ENCODE data around the gene PHACTR3.
"Not testable (repeated sequence)": the region's sequence is repeated elsewhere in the genome, so short reads cannot be mapped to it uniquely, and the experiment has no call there.

The PHACTR3 gene

DNA sequence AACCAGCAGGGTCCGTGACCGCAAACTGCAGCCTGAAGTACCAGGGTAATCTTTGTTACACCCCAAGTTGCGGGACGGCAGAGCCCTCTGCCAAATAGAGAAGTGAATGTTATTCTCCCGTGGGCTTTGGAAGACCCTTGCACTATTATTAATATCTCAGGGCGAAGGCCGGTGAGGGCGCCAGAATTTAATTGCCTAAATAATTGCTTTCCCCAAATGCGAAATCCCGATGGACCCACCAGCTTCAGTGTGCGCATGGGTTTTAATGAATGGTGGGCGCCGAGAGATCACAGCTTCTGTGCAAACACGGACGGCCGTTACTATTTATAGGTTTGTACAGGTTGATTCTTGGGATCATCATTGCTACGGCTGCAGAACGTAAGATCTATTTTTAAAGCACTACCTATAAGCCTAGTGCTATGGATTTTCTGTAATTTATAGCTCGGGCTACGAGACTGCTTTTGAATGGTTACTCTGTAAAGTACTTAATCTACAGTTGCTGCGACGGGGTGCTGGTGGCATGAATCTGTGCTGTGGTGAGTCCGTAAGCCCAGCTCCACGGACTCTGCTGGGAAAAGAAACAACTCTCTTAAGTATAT lies 15.2 kb upstream of the PHACTR3 start:
- FAIRE-seq, result no peak

DNA sequence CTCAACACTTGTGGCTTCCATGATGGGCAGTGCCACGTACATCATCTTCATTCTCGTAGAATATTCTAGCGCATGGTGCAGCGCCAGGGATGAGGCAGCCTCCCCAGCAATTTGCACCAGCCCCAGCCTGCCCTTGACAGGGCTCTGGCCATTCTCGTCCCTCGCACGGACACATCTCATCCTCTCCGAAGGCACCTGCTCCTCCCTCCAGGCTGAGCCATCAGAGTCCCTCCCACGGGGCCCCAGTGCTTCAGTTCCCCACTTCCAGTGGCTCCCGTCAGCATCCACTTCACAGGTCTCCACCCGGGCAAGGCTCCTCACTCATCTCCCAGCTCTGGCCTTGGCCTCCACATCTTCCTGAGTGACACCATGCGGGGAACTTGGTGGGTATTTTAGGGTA lies 13.3 kb upstream of the PHACTR3 start:
- no peak for FAIRE-seq

DNA sequence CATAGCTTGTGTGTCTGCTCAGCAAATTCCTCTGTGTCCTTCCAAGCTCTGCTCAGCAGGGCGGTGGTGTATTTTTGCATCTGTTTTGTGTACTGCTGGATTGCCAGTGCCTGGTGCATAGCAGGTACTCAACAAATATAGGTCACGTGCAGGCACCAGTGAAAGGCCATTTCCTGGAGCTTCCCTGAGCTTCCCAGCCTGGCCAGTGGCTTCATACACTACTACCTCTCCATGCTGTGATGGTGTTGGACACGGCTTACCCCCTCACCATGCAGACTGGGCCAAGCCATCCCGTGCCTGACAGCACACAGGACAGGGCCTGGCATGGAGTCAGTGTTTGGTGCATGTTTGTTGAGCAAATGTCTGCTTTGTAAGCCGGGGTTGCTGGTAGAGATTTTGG lies 7.7 kb upstream of the PHACTR3 start:
- FAIRE-seq, result no peak

DNA sequence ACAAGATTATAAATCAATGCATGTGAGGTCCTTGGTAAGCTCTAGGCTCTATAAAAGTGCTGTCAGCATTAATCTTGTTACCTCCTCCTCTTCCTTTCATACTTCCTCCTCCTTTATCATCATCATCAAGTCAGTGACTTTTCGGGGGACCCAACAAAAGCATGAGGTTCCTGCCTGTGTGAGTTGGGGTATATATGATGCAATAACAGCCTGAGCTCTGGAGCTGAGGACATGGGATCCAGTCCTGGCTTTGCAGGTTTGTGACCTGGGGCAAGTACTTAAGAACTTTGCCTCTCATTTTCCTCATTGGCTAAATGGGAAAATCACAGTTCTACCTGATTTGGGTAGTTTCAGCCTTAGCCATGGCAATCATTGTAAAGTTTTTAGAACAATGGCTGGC lies 7.1 kb upstream of the PHACTR3 start:
- FAIRE-seq, result no peak

DNA sequence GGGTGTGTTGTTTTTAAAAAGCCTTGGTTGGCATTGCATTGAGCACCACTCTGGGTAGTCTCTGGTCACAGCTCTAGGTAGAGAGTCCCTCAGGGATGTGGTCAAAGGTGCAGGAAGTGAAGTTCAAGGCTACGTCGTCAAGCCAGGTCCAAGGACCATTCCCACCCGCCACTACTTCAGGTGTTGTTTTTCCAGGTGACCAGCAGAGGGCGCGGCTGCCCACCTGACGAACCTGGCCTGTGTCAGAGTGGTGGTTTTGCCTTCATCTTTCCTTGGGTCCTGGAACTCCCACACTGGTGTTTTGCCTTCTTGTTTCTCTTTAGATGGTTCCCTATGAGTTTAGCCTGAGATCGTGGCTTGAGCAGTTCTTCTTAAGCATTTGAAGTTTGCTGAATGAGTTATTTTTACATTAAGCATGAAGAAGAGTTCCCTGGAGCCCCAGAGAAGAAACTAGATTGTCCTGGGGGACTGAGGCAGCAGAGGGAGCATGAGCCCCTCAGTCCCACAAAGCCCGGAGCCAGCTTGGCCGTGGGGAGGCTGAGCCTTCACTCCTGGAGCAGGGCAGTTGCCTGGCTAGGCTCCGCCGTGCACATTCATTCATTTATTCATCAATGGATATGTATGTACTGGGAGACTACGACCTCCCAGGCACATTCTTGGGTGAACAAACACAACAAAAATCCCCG lies 5.6 kb upstream of the PHACTR3 start:
- FAIRE-seq, result no peak

DNA sequence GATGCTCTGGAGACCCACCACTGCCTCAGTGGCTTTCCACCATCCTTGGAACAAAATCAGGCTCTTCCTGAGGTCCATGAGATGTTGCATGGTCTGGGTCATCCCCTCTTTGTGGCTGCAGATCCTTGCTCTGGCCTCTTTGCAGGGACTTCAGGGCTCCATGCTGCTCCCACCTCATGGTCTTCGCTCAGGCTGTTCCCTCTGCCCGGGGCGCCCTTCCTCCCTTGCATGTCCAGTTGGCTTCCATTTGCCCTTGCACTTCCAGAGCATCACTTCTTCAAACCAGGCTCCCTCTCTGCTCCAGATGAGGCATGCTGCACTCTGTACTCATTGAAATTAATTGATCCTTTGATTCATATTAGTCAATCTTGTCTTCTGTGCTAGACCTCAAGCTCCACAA lies 4.4 kb upstream of the PHACTR3 start:
- no peak for FAIRE-seq

DNA sequence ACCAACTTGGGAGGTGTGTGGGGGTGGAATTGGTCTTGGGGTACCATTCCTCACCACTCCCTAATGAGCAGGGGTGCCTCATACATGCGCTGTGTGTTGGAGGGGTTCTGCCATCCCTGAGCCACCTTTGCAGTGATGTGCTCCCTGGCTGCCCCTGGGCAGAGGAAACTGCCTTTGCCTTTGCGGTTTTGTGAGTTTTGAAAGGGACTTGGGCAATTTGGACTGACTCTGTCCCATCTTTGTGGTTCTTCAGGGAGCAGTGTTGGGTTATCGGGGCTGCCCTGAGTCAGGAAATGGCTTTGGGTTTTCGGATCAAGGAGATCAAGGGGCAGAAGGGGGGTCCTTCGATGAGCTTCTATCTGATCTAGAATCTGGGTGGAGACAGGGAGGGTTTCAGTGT lies 3.9 kb upstream of the PHACTR3 start:
- no peak for FAIRE-seq

DNA sequence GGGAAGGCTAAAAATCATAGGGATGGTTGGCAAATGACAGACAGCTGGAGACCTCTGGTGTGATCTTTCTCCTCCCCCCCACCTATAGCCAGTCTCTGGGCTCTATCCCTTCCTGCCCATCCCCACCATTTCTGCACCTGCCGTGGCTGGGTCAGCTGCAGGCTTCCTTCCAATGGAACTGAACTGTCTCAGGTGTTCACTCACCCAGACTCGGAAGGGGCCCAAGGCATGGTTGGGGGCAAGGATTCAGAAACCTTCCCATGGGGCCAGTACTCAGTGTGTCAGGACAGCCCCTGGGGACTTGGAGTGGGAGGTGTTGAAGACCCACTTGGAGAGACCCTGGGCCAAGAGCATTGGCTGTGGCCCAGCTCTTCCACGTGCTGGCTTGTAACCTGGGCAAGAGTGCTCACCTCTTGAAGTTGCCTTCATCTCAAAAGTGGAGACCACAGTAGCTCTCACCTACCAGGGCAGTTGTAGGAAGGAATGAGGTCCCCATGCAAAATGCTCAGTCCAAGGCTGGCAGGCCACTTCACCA lies 1.7 kb upstream of the PHACTR3 start:
- no peak for FAIRE-seq

DNA sequence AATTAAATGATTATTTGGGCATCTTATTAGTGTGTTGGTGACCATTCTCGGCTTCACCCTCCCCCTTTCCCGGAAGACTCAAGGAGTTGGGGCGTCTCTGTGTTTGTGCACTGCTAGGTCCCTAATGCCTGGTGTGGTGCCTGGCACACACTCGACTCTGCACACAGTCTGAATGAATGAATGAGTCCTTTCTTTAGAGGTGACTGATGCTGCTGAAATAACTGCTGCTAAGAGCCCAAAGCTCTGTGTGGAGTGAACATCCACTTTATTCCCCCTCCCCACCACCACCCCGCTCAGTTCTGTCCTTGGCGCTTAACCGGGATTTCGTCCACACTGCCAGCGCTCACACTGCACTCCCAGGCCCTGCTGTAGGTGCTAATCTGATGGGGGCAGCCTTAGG lies 1.2 kb upstream of the PHACTR3 start:
- FAIRE-seq, result no peak

DNA sequence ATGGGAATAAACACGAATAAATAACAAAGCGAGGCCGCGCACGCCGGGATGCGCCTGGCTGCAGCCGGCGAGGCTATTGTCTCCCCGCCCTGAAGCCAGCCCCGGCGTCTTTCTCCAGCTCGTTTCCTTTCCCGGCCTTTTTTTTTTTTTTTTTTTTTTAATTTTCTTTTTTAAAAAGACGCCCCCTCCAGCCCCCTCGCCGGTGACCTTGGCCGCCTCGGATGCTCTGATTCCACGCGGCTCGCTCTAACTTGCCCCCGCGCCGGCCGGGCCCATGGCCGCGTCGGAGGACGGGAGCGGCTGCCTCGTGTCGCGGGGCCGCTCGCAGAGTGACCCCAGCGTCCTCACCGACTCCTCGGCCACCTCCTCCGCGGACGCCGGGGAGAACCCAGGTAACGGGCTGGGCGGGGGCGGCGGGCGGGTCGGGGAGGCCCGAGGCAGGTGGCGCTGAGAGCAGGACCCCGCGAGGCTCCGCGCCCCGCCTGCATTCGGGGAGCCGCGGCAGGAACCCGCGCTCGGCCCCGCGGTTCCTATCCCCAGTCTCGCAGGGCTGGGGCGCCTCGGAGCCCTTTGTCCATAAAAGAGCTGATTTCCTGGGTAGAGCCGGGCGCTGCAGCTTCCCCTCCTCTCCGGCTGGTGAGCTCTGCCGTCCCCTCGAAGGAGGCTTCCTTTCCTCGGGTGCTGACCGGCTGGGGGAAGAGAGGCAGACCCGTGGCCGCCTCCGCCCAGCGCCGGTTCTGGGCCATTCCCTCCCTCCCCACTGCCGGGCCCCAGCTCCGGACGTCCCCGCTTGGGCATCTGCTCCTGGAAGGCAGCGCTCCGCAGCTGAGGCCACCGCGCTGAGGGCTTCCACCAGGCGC lies 631 bp downstream of the PHACTR3 start:
- FAIRE-seq, result no peak

DNA sequence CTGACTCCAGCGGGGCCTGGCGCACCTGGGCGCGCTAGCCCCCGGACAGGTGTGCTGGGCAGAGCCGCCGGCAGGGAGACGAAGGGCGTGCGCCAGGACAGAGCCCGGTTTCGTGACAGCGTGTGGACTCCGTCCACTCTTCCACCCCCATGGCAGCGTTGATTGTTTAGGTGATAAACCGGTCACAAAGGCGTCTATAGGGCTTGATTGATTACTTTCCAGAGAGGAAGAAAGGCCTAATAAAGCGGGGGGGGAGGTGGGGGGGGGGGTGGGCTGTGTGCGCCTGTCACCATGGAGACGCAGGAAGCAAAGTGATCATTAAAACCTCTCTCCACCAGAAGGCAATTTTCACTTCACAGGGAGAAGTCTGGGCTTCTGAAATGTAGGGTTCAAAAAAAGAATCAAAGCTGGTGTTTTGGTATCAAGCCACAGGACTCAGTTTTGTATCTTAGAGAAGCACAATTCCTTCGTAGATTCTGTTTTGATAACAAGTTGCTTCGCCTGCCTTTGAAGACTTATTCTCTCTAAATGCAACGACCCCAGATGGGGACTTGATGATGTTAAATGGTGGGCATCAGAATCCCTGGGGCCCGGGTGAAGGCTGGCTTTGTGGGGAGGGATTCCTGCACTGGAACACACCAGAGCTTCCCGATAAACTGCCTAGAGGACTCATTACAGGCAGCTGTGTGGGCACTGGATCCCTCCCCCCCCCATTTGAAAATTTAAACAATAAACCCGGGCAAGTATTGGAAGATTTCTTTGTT lies 1.4 kb downstream of the PHACTR3 start:
- FAIRE-seq, result no peak

DNA sequence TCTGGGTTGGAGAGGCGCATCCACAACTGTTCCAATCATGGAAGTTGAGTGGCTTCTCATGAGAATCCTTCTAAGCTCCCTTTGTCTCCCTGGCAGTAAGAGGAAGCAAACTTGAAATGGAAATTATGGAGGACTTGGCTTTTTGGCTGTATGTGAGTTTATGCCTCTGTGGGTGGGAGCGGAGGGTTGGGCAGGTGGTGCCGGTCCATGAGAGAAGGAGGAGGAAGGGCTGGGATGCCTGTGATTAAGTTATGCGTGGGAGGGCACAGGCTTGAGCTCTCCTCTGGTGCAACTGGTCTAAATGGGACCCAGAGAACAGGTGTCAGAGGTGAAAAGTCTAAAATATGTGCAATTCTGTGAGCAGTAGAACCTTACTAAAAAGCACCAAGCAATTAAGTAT lies 2.2 kb downstream of the PHACTR3 start:
- no peak for FAIRE-seq

DNA sequence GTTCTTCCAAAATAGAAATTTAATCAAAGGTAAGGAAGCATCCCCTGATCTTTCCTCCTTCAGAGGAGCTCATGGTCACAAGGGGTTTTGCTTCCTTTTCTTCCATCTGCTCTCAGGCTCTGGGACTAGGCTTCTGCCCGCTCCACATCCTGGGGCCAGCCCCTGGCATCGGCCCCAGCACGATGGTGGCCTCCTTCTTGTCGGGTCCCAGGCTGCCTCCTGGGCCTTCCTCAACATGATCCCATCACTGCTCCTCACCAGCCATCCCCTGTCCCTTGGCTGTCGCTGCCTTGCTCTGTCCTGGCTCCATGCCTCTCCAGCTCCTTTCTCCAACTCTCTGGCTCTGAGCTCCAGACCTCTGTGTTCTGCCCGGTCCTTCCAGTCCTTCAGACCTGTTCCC lies 4.1 kb downstream of the PHACTR3 start:
- no peak for FAIRE-seq

DNA sequence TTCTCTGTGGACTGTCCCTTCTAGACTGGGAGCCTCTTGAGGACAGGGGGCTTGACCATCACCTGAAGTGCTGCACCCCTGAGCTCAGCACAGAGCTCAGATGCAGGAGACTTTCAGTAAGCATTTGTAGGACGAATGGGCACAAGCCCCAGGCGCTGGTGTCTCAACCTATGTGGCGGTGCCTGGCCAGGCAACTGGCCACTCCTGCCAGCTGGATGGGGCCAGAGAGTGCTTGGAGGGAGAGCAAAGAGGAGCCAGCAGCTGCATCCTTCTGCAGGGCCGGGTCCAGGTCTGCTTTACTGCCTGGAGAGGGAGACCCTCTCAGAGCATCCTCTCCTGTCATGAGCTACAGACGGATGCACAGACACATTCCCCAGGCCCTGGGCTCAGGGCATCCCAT lies 4.5 kb downstream of the PHACTR3 start:
- FAIRE-seq, result no peak

DNA sequence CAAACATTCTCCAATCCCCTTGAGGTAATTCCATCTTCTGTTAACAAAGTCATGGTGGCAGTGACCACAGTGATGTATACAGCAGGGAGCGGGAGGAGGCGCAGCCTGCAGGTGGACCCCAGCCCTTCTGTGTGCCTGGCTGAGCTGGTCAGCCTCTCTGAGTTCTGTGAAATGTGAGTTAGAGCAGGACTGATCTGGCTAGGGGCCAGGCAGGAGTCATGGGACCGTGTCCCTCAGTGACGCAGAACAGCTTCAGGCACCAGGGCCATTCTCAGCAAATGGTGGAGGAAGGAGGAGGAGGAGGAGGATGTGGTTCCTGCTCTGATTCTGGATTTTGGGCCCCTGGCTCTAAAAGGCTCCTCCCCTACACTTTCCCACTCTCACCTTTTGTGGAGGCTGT lies 6.9 kb downstream of the PHACTR3 start:
- FAIRE-seq, result no peak

DNA sequence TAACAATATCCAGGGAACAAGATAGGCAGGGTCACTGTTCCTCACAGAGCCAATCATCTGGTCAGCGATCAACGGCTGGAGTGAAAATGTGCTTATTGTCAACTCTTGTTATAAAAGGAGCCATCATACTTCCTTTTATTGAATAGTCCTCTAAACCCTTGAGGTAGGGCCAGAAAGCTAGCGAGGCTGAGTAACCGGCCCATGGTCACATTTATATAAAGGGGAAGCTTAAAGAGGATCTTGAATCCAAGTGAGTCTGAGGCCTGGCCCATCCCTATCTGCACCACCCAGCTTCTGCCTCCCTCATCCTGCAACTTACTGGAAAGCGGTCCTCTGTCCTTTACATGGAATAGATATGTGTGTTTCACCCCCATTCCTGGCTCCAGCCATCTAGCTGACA lies 9.5 kb downstream of the PHACTR3 start:
- no peak for FAIRE-seq

DNA sequence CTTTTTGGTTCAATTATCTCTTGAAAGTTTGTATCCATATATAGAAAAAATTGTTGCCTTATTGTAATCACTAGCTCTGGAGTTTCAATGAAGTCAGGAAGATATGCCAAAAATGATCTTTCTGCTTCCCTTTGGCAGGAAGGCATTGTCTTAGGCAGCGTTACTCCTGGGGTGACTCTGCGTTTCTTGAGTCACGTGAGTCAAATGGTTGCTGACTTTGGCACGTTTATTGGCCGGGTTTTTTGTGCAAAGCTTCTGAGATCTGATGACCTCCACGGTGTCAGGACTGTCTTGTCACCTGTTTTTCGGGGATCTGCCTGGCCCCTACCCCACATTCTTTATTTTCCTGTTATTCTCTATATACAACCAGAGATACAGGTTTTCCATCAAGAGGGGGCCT lies 10.4 kb downstream of the PHACTR3 start:
- FAIRE-seq, result no peak

DNA sequence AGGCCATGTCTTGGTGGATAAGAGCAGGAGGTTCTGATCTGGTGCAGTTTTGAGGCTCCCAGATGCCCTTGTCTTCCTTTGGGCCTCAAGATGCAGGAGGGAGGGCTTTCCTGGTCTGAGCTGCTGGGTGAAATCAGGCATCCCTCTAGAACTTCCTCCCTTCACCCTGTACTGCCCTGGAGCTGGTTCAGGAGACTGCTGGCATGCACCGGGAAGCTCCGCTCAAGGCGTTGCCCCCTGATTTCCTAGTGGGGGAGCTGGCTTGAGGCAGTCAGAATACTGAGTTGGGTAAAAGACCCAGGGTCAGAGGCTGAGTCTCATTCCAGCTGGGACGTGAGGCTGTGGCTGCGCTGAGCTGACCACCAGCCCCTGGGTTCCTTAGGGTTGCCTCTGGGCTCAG lies 12.0 kb downstream of the PHACTR3 start:
- no peak for FAIRE-seq

DNA sequence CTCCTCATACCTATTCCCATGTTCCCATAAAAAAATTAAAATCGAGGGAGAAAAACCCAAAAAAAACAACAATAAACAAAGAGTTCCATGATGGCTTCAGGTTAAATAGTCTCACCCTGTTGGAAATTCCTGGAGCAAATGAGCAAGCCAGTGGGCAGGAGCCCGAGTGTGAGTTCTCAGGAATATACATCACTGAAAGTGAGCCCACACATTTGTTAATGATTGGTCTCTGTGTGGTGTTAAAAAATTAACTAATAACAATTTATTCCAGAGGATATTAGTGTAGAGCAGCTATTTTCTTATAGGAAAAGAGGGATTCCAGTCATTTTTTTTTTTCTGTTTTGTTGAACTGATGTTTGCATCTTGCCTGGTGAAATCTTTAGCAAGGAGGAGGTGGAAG lies 12.9 kb downstream of the PHACTR3 start:
- FAIRE-seq, result no peak

DNA sequence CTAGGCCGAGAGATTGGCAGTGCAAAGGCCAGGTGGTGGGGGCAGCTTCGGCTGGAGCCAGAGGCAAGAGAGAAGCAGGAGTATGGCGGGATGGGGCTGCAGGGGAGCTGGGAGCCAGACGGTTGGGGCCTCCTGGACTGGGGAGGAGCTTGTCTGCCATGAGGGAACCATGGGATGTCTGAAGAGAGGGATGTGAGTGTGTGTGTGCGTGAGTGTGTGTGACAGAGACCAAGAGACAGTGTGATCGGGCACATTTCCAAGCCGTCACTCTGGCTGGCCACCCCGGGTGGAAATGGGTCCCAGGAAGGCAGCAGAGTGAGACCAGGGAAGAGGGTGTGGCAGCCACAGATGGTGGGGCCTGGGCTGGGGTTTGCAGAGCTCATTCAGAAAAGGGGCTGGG lies 13.8 kb downstream of the PHACTR3 start:
- no peak for FAIRE-seq

DNA sequence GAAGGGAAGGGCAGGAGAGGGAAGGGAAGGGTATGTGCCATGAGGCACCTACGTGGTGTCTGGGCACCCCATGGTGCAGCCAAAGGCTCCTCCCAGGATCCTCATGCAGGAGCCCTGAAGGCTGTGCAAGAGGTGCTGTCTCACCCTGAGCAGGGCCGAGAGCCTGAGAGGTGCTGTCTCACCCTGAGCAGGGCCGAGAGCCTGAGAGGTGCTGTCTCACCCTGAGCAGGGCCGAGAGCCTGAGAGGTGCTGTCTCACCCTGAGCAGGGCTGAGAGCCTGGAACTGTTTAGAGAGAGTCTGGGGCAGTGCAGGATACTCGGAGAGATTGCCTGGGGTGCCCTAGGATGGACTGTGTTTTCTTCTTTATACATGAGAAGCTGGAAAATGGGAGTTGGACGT lies 14.2 kb downstream of the PHACTR3 start:
- not testable (repeated sequence) for FAIRE-seq

DNA sequence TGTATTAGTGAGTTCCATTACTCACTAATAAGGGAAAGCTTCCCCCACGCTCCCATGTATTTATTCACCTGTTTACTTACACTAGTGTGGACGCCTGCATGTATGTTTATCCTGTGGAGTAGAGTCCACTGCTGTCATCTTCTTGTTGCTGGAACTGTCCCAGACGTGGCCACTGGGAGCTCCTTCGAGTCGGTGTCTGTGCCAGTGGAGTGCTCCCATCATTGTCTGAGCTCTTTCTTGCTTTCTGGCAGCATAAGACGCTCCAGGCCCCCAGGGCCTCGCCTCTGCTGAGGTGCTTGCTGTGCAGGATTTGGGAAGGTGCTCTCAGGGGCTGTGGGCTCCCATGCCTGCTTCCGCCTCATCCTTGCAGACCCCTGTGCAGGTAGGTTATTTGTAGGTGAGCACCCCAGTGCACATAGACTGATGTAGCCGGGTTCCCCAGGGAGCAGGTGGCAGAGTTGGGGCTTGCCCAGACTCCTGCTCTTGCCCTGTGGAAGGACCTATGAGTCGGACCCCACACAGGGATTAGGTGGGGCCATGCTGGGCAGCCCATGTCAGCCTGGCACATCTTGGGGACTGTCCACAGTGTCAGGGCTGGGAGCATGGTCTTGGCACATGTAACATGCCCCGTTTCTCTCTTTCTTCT lies 16.6 kb downstream of the PHACTR3 start:
- no peak for FAIRE-seq

DNA sequence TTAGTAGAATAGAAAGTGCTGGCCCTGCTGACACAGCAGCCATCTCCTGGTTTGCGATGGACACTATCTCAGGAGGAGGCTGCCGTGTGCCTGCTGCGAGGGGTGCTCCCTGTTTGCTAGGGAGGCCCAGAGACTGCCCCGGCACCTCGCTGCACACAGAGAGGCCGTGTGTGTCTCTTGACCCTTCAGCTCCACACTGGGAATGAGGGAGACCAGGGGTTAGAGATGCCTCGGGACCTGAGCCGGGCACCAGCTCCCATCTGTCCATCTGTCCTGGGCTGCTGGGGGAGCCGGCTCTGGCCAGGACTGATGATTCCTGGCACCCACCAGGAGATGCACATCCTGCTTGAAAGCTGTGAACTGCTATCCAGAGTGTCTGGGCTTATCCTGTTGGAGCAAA lies 18.2 kb downstream of the PHACTR3 start:
- FAIRE-seq, result no peak

Data from A204.1 (cell line).